HG03039 (cell line): Measurements from ENCODE around the gene TULP4.
"Not testable (repeated sequence)": the region's sequence is repeated elsewhere in the genome, so short reads cannot be mapped to it uniquely, and the experiment has no call there.

ENCODE experiments used
- ATAC-seq: cut with Tn5 transposase; IDR thresholded peaks from one replicate; pipeline ENCODE4 v1.9.1; 2021; ENCODE audit warnings: mild to moderate bottlenecking, moderate library complexity; ENCODE audit not compliant: unreplicated experiment

Gene TULP4

DNA sequence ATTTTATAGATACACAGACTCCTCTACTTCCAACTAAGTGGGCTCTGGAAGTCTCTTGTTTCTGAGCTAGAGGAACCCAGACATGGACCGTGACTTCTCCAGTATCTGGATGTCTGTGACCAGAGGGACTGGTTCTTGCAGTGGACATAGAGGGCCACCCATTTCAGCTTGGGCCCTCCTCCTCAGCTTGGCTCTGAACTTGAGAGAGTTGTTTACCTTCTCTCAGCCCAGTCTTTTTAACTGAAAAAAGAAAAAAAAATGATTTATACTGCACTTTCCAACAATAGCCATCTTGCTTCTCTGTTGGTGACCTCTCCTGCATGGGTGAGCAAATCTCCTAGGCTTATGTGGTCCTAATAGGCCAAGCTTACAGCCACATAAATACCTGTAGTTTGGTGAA, 187.3 kb downstream of the TULP4 start:
- no peak for ATAC-seq

DNA sequence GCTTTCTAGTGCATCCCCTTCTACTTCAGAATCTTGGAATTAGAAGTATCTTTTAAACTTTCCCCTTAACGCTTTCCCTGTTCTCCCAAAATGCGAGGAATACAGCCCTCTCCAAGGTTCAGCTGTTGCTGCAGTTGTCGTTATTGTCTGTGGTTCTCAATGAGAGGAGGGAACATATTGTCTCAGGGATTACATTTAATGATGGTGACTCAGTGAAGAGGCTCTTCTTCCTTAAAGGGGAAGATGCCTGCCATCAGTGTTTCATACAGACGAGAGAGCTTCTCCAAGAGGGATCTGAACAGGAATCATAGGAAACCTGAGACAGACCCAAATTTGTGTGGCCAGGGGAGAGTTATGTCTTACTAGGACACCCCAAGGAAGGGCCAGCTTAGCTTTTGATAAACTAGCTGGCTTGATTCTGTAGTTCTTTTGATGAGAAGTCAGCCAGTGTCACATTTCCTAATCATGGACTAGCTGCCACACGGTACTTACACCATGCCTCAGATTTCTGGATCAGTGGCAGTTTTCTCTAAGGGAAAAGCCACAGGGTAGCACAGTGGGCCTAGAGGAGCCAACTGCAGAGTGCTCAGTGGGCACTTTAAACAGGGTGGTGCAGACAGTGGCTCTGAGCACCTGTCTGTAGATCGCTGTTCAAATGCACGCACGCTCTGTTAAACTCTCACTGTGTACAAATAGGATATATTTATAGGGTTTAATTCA, 187.9 kb downstream of the TULP4 start:
- no peak for ATAC-seq

DNA sequence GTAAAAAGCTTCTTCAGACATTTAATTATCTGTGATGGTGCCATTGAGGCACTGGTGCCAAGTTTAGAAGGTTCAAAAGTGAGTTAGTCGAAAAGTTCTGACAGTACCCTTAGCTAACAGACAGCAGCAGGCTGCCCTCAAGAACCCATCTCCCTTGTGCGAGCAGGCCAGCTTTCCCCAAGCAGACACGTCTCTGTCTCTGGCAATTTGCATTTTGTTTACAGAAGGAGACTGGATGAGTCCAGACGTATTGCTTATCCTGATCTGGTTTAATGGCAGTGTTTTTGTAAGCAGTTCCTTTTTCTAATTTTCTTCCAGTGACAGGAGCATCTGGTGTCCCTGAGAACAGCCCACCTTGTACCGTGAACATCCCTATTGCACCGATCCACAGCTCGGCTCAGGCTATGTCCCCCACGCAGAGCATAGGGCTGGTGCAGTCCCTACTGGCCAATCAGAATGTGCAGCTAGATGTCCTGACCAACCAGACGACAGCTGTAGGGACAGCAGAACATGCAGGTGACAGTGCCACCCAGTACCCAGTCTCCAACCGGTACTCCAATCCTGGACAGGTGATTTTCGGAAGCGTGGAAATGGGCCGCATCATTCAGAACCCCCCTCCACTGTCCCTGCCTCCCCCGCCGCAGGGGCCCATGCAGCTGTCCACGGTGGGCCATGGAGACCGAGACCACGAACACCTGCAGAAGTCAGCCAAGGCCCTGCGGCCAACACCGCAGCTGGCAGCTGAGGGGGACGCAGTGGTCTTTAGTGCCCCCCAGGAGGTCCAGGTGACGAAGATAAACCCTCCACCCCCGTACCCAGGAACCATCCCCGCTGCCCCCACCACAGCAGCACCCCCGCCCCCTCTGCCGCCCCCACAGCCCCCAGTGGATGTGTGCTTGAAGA, 189.3 kb downstream of the TULP4 start:
- no peak for ATAC-seq

DNA sequence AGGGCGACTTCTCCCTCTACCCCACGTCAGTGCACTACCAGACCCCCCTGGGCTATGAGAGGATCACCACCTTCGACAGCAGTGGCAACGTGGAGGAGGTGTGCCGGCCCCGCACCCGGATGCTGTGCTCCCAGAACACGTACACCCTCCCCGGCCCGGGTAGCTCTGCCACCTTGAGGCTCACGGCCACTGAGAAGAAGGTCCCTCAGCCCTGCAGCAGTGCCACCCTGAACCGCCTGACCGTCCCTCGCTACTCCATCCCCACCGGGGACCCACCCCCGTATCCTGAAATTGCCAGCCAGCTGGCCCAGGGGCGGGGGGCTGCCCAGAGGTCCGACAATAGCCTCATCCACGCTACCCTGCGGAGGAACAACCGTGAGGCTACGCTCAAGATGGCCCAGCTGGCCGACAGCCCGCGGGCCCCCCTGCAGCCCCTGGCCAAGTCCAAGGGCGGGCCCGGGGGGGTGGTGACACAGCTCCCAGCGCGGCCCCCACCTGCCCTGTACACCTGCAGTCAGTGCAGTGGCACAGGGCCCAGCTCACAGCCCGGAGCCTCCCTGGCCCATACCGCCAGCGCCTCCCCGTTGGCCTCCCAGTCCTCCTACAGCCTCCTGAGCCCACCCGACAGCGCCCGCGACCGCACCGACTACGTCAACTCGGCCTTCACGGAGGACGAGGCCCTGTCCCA, 190.1 kb downstream of the TULP4 start:
- no peak for ATAC-seq

DNA sequence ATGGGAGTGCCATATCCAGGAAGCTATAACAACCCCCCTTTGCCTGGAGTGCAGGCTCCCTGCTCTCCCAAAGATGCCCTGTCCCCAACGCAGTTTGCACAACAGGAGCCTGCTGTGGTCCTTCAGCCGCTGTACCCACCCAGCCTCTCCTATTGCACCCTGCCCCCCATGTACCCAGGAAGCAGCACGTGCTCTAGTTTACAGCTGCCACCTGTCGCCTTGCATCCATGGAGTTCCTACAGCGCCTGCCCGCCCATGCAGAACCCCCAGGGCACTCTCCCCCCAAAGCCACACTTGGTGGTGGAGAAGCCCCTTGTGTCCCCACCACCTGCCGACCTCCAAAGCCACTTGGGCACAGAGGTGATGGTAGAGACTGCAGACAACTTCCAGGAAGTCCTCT, 191.0 kb downstream of the TULP4 start:
- no peak for ATAC-seq

DNA sequence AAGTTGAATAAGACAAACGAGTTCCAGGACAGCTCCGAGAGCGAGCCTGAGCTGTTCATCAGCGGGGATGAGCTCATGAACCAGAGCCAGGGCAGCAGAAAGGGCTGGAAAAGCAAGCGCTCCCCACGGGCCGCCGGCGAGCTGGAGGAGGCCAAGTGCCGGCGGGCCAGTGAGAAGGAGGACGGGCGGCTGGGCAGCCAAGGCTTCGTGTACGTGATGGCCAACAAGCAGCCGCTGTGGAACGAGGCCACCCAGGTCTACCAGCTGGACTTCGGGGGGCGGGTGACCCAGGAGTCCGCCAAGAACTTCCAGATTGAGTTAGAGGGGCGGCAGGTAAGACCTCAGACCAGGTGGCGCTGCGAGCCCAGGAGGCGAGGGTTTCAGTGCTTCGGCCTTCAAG, 191.6 kb downstream of the TULP4 start:
- no peak for ATAC-seq

DNA sequence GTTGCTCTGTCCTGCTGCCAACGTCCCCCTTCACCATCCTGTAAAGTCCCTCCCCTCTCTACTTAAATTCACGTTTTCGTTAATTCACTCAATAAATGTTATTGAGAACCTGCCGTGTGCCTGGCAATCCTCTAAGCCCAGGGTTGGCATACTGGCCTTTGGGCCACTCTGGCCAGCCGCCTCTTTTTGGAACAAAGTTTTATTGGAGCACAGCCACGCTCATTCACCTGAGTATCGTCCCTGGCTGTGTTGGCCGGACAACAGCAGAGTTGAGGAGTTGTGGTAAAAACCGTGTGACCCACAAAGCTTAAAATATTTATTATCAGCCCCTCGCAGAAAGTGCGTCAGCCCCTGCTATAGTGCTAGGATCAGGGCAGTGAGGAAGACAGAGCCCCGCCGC, 192.9 kb downstream of the TULP4 start:
- no peak for ATAC-seq

DNA sequence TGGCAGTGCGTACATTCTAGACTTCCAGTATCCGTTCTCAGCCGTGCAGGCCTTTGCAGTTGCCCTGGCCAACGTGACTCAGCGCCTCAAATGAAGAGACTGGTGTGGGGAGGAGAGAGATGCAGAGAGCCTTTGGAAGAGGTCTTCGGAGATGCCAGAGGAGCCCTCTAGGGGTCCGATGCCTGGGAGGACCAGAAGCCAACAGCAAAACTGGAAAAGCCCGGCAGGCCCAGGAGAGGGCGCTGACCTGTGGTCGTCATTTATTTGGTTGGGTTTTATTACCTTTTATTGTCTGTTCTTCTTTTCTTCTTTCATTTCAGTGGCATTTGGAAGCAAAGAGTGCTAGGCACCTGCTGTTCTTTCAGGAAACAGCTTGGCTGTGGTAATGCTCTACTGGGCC, 194.3 kb downstream of the TULP4 start:
- no peak for ATAC-seq

DNA sequence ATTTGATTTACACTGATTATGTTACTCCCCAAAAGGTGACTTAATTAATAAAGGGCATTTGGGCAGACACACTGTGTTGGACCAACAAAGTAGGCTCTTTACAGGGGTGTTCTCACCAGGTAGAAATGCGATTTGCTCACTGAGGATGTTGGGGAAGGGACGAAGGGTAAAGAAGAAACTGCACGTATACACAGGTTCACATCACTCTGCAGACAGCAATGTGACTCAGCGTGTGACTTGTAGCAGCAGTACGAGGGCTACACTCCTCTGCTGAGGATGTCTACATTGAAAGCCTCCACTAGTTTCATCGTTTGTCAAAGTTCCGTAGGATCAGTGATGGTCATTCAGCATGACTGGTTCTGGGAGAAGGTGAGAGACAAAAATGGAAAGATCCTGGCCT, 194.9 kb downstream of the TULP4 start:
- no peak for ATAC-seq

DNA sequence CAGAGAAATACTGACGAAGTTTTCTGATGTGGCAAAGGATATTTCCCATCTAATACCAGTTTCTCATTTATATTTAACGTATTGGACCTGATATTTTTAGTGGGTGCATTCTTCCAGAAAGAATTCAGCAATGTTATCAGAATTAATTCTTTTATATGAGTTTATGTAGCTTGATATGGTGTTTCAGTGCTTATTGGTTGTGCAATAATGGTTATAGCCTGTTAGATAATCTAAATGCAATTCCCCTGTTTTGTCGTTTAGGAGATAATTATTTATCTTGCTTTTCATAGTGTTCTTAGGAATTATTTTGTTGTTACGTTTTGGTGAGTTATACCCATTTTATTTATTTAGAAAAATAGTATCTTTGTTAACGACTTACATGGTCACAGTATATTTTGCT, 196.2 kb downstream of the TULP4 start:
- no peak for ATAC-seq

DNA sequence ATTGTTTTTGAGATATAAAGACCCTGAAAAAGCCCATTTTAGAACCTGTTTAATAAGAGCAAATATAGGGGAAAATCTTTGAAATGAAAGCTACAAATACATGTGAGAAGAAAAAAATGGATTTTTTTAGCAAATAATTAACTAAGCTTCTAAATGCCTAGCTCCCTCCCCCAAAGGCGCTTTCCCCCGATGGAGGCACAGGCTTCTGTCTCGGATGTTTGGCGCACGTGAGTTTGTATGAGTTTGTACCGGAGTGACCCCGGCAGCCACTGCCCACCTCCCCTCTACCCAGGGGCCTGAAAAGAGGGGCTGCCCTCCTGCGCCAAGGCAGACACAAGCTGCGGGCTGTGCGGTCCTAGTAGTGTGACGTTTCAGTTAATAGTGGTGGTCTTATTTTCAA, 197.2 kb downstream of the TULP4 start:
- ATAC-seq: no peak

DNA sequence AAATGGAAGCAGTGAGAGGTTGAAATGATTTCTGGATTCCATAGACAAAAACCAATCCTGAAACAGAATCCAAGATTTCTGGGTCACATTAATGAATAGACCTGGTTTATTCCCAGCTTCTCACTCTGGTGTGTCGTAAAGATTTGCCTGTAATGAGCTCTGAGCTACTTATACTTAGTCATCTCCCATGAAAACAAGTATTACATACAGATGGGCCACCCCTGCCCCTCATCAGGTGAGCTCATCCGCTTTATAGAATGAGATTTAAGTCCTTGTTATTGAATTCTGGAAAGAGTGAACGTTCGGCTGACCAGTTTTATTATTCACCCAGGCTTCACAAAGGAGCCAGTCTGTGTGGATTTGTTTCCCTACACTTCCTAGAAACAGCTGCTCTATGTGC, 200.5 kb downstream of the TULP4 start:
- no peak for ATAC-seq

DNA sequence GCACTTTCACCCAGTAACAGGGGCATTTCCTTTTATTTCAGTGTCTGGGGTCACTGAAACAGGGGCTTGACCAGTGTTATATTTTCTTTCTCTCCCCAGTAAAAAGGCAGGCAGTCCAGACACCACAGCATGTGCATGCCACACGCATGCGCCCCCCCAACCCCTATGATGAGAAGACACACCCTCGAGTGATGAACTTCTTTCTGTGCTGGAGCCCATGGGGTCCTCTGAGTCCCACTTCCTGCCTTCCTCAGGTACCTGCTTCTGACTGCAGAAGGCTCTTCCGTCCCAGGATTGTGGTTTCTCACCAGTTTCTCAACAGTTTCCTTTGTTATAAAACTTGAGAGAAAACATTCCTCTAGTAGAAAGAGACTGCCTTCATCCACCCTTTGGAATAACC, 201.9 kb downstream of the TULP4 start:
- no peak for ATAC-seq

DNA sequence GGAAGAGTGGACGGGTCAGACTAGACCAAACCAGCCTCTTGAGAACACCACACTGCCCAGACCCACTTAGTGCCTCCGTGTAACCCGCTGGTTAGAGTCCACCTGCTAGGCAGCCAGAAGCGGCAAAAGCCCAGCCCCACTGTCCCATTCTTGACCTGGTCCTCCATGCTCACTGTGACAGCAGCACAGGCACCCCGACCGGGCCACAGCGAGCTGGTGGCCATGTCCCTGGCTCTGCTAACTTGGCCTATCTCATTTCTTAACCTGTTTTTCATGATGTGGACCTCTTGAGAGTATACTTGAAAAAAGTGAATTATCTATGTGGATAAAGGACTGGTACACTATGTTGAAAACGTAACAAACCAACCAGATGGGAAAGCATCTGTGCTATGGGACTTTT, 202.7 kb downstream of the TULP4 start:
- ATAC-seq: no peak

DNA sequence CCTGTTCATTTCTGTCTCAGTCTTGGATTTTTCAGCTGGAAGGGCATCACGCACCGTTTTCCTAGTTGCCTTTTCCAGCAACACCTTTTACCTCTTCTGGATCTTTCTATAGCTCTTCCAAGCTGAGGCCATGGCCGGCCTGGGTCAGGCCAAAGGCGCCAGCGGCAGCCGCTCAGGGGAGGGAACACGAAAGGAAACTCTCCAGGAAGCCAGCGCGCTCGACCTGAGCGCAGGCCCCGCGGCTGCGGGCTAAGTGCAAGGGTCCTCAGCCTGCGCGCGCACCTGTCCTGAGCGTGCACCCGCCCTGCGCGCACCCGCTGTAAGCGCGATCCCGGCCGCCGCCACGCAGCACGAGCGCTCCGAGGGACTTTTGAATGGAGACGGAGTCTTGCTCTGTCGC, 203.8 kb downstream of the TULP4 start:
- ATAC-seq: no peak

DNA sequence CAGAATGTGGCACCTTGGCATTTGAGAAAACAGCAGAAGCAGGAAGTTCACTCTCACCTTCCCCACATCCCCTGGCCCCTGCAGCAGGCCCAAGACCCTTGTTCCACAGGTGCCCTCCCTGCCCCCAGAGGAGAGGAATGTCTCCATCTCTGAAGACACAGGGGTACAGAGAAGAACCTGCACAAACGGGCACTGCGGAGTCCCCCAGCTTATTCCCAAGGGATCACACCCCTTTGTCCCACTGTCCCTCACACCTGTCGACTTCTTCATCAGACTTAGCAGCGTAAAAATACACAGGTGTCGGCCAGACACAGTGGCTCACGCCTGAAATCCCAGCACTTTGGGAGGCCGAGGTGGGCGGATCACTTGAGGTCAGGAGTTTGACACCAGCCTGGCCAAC, 204.8 kb downstream of the TULP4 start:
- no peak for ATAC-seq

DNA sequence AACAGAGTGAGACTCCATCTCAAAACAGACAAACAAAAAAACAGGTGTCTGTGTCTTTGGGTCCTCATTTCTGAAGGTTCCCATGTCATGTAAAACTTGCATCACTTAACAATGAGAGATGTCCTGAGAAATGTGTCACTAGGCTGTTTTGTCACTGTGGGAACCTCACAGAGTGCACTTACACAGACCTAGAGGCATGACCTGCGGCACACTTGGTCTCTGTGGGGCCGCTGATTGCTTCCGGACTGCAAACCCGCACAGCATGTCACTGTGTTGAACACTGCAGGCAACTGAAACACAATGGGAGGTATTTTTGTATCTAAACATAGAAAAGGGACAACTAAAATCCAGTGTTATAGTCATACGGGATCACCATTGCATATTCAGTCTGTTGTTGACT, 205.3 kb downstream of the TULP4 start:
- no peak for ATAC-seq

DNA sequence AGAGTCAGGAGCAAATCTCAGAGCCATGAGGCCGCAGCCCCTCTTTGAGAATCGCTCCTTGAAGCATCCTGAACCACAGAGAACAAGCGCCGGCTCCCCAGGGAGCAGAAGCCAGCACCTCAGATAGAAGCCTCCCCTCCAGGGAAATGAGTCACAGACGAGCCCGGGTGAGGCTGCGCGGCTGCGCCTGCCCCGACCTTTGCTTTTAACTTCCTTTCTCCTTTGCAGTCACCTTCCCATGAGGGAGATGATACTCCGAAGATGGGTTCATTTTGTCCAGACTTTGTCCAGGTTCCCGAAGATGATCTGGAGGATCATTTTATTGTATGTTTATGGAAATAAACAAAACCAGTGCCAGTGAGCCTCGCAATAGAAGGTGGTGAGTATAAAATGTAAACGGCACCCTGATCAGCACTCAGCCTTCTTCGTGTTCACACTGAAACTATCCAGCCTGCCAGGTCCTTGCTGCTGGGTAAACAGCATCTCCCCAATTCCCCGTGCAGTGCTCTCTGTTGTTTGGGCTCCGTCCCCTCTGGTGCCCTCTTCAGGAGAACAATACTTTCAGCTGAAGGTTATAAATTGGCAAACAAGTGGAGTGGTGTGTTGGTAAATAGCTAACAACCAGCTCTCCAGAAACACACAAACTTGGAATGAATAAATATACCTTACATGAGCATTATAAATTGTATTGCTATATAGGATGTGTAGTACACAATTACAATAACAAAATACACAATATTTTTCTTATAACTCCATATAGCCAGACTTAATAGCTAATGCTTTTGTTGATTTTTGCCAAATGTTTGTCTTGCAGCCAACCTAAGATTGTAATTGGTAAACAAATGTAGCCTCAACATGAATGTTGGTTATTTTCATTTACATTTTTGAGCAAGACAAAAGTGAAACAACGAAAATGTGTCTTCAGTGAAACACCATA, 206.2 kb downstream of the TULP4 start:
- peak; percentile 79 for ATAC-seq

DNA sequence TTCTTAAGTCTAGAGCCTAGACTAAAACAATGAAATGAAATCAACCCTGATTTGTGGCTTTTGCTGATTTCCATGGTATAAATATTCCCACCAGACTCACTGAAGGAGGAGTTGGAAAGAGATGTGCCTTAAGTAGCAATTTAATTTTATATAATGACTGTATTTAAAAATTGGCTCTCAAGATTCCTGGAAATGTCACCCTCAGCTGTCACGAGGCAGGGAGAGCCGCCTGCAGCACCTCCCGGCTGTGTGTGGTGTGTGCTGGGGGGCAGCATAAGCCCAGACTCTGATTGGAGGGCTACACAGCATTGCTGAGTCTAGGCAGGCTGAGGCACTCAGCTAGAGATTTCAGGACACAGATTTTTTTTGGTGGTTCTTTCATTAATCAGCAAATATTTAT, 207.0 kb downstream of the TULP4 start:
- no peak for ATAC-seq

DNA sequence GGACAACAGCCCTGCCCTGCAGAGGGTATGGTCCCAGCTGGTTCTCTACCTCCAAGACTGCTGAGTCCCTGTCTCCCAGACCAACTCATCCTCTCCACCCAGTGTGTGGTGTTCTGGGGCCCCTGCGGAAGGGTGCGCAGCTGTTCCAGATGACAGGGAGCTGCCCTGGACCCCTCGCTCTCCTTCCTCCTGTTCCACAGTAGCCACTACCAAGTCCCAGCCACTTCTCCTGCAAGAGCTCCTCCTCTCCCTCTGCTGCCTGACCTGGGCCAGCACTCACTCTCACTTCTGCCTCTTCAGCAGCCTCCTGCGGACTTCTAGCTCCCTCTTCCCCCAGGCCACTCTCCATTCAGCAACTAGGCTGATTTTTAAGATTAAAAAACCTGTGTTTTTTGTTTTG, 207.5 kb downstream of the TULP4 start:
- ATAC-seq: no peak

DNA sequence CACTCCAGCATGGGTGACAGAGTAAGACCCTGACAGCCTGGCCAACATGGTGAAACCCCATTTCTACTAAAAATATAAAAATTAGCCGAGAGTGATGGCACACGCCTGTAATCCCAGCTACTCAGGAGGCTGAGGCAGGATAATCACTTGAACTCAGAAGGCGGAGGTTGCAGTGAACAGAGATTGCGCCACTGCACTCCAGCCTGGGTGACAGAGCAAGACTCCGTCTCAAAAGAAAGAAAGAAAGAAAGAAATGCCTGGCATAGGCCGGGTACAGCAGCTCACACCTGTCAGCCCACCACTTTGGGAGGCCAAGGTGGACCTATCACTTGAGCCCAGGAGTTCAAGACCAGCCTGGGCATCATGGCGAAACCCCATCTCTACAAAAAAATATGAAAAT, 208.7 kb downstream of the TULP4 start:
- not testable (repeated sequence) for ATAC-seq
